Upper lobe of left lung (tissue), 6 donors: ENCODE results near the gene RFT1. TPM values are rescaled to one million over a fixed set of nuclear protein-coding genes. Genes with fewer than 3 reads are reported as not detected.

Experiments used
- ATAC-seq, 2 donors: fragments of 200-7000 bp; cut with Tn5 transposase; one replicate each; pipeline ENCODE4 v1.9.1; 2022; ENCODE audit warnings: mild to moderate bottlenecking in 2 of 2, moderate library complexity in 2 of 2; ENCODE audit not compliant: low FRiP score in 2 of 2
- DNase-seq, 2 donors: peaks; one replicate each; pipeline ENCODE4 v3.0.0-alpha.2; 2019 to 2020
- H3K27ac ChIP-seq, 4 donors: fragments of 200-600 bp; sonication (generic); one replicate each; pipeline ENCODE4 v1.5.1; 2016 to 2019
- H3K27me3 ChIP-seq, 4 donors: fragments of 200-600 bp; sonication (generic); one replicate each; pipeline ENCODE4 v1.5.1; 2017 to 2019
- H3K36me3 ChIP-seq, 4 donors: fragments of 200-600 bp; sonication (generic); one replicate each; pipeline ENCODE4 v1.5.1; 2016 to 2019
- H3K4me1 ChIP-seq, 4 donors: fragments of 200-600 bp; sonication (generic); one replicate each; pipeline ENCODE4 v1.5.1; 2018 to 2019
- H3K4me3 ChIP-seq, 4 donors: fragments of 200-600 bp; sonication (generic); one replicate each; pipeline ENCODE4 v1.5.1; 2017 to 2019; ENCODE audit warnings: mild to moderate bottlenecking in 2 of 4, moderate library complexity in 1 of 4
- H3K9me3 ChIP-seq, 4 donors: fragments of 200-600 bp; sonication (generic); one replicate each; pipeline ENCODE4 v1.5.1; 2018 to 2019
- EP300 ChIP-seq, 4 donors: sonication (generic); formaldehyde crosslinking; IDR thresholded peaks; one replicate each; pipeline ENCODE4 v1.5.1; 2017; ENCODE audit warnings: antibody characterized with exemption in 4 of 4, control low read depth in 2 of 4
- POLR2A ChIP-seq, 4 donors: fragments of 450-650 bp; IDR thresholded peaks; one replicate each; pipeline ENCODE4 v1.5.1; 2016 to 2017; ENCODE audit warnings: antibody characterized with exemption in 4 of 4, mild to moderate bottlenecking in 2 of 4
- POLR2AphosphoS5 ChIP-seq, 2 donors: sonication (generic); formaldehyde crosslinking; IDR thresholded peaks; one replicate each; pipeline ENCODE4 v1.5.1; 2017; ENCODE audit warnings: antibody characterized with exemption in 2 of 2
- WGBS, 2 donors: methylation state at CpG; one replicate each; pipeline ENCODE4 v1.1.5; 2017 to 2018; 5-methylcytosine and 5-hydroxymethylcytosine counted together
- total RNA-seq, 6 donors: library from RNA; depleted of rRNA in 4 of 6; stranded (reverse); fragments of >200 nt in 4 of 6; gene quantifications; one replicate each; pipeline versions ENCODE4 v1.1.0 to v1.2.1, GENCODE V29; 2016 to 2021
- TF ChIP-seq, protein P1 (sequence below), 6 experiments: fragments of 450-650 bp in 4 of 6; fragments of 200-600 bp in 2 of 6; sonication (generic) in 2 of 6; IDR thresholded peaks; one replicate each; pipeline ENCODE4 v1.5.1; 2016 to 2019; ENCODE audit warnings: antibody characterized with exemption in 6 of 6
- donor health status: DM: no; HTN: no; CAD: no; lungs with moderate emphysema.
- donor health status: DM: no; HTN: yes; CAD: no; lungs with severe emphysema.

RFT1 gene
- total RNA-seq, 6 donors from 2014 or later: 5.1 to 19.9 (median 12.8) TPM

DNA sequence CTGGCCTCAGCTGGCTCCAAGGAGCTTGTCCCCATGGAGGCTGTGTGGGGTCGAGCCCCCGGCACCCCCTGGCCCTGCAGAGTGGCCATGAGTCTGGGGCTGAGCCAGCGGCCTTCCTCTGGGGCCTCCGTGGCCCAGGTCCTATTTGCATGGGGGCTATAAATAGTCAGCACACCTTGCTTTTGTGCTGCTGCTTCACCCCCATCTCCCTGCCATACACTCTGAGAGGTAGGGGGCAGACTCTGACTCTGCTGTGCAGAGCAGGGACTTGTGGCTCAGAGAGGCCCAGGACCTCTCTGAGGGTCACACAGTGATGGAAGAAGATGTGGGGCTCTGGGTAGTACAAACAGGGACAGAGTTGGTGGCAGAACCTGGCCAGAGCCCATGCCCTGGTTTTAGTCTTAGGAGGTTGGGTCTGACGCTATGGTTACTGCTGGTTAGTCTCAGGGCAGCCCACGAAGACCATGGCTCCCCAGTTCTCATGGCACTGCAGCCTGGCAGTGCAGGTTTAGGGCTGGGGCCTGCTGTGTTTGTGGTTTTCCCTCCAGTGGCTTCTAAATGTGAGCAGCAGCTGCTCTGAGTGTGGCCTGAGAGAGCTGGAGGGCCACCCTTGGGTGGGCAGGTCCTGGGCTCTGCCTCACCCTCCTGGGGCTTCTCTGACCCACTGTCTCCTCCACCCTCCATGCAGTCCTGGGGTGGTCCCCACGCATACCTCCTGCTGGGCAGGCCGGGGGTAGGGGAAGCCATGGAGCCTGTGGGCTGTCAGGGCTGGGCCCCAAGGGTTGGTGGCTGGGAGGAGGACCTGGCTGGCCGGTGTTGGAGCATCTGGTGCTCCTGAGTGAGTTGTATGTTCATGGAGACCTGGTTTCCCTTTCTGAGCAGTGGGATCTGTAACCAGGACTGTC lies 44.4 kb upstream of the RFT1 start:
- TF ChIP-seq POLR2AphosphoS5 (IDR thresholded peaks at IDR 0.05) (no peak), POLR2A (IDR thresholded peaks at IDR 0.05) (no peak), EP300 (IDR thresholded peaks at IDR 0.05) (no peak)
- TF ChIP-seq, protein P1, sequence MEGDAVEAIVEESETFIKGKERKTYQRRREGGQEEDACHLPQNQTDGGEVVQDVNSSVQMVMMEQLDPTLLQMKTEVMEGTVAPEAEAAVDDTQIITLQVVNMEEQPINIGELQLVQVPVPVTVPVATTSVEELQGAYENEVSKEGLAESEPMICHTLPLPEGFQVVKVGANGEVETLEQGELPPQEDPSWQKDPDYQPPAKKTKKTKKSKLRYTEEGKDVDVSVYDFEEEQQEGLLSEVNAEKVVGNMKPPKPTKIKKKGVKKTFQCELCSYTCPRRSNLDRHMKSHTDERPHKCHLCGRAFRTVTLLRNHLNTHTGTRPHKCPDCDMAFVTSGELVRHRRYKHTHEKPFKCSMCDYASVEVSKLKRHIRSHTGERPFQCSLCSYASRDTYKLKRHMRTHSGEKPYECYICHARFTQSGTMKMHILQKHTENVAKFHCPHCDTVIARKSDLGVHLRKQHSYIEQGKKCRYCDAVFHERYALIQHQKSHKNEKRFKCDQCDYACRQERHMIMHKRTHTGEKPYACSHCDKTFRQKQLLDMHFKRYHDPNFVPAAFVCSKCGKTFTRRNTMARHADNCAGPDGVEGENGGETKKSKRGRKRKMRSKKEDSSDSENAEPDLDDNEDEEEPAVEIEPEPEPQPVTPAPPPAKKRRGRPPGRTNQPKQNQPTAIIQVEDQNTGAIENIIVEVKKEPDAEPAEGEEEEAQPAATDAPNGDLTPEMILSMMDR (IDR thresholded peaks at IDR 0.05): no peak
- Histone ChIP-seq H3K9me3 (no peaks in the 10 kb centered on the region), H3K4me1 (peaks cover 19 to 58% (median 26%) of the 10 kb centered on the region in 4 donors), H3K27me3 (no peaks in the 10 kb centered on the region), H3K4me3 (no peak overlapping the region), H3K36me3 (peaks cover 14 to 48% (median 36%) of the 10 kb centered on the region in 4 donors), H3K27ac (peak overlapping the region in 1 of 4 donors; percentile 10)
- DNase-seq (no peak), ATAC-seq (no peak)
- 75 to 82% methylated on average over 4 to 9 of the region's 9 CpGs for WGBS, 2 donors

DNA sequence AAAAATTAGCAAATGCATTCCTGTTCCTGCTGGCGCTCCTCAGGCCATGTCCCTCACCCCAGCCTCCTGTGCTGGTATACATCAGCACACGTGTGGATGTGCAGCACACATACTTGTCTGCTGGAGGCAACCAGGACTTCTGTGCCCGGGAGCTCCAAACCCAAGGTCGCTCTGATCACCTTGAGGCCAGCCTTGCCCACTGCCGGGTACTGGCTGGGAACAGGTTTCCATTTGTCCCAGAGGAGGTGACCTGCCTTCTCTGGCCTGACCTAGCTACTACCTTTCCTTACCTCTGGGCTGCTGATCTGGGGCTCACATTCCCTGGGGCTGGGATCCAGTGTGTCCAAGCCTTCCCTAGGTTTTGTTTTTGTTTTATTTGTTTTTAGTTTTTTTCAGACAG lies 42.9 kb upstream of the RFT1 start:
- DNase-seq (no peak), ATAC-seq (no peak)
- TF ChIP-seq EP300 (IDR thresholded peaks at IDR 0.05) (no peak), POLR2AphosphoS5 (IDR thresholded peaks at IDR 0.05) (no peak), POLR2A (IDR thresholded peaks at IDR 0.05) (no peak)
- TF ChIP-seq, protein P1 (IDR thresholded peaks at IDR 0.05): no peak
- Histone ChIP-seq H3K27me3 (no peaks in the 10 kb centered on the region), H3K4me1 (peaks cover 33 to 73% (median 39%) of the 10 kb centered on the region in 4 donors), H3K4me3 (no peak overlapping the region), H3K9me3 (no peaks in the 10 kb centered on the region), H3K27ac (no peak overlapping the region), H3K36me3 (peaks cover 4 to 33% (median 21%) of the 10 kb centered on the region in 4 donors)
- 80 to 97% methylated on average over 5 of the region's 5 CpGs for WGBS, 2 donors

DNA sequence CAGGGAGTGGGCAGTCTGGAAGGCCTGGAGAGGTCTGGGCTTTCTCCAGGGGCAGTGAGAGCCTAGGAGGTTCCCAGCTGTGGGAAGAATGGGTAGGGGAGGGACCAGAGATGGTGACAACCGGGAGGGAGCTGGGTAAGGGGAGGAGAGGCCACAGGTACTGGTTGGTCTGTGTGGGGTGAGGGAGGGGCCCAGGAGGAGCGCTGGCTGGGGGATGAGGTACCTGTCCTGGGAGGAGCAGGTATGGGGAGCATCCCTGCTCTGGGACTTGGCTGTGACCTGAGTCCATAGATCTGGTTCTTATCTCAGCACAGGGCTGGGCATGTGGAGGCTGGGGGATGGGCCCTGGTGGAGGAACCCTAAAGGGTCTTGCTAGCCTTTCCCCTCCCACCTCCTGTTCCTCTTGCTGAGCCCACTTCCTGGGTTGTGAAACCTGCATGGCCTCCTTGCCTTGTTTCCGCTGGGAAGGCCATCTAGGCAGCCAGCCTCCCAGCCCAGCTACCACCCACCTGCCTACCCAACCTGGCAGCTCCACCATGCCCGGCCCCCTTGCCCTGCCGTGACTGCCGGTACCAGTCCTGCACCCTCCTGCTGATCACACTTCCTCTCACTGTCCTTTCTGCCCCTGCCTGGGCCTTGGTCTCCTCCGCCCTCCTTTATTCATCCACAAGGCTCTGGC lies 41.7 kb upstream of the RFT1 start:
- no peaks in the 10 kb centered on the region for H3K27me3 ChIP-seq
- peaks cover 44 to 84% (median 50%) of the 10 kb centered on the region in 4 donors for H3K4me1 ChIP-seq
- peaks cover 4 to 31% (median 19%) of the 10 kb centered on the region in 4 donors for H3K36me3 ChIP-seq
- H3K9me3 ChIP-seq: no peaks in the 10 kb centered on the region
- no peak overlapping the region for H3K4me3 ChIP-seq
- no peak for DNase-seq
- 44 to 76% methylated on average over 6 to 7 of the region's 7 CpGs for WGBS, 2 donors
- H3K27ac ChIP-seq: peak overlapping the region in 2 of 4 donors; percentile 63 to 96
- no peak for ATAC-seq
- no peak for TF ChIP-seq POLR2A (IDR thresholded peaks at IDR 0.05)
- TF ChIP-seq EP300 (IDR thresholded peaks at IDR 0.05): no peak
- no peak for TF ChIP-seq POLR2AphosphoS5 (IDR thresholded peaks at IDR 0.05)
- TF ChIP-seq, protein P1 (IDR thresholded peaks at IDR 0.05): no peak

DNA sequence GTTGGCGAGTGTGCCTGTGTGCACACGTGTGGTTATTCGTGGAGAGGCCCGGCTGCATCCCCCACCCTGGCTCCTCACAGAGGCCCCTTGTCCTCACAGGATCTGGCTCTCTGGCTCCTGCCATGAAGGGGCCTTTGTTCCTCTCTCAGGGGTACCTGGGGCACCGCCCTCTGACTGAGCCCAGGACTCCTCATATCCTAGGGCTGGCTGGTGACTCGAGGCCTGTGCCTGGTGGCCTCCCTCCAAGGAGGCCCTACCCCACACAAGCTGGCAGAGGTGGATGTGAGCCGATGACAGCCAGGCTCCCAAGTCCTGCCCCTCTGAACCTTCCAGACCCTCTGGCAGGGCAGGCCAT lies 40.8 kb upstream of the RFT1 start:
- WGBS, 2 donors: 66 to 89% methylated on average over 6 to 7 of the region's 7 CpGs
- H3K9me3 ChIP-seq: no peaks in the 10 kb centered on the region
- DNase-seq: no peak
- H3K27ac ChIP-seq: peak overlapping the region in 2 of 4 donors; percentile 63 to 96
- peaks cover 53 to 86% (median 60%) of the 10 kb centered on the region in 4 donors for H3K4me1 ChIP-seq
- H3K27me3 ChIP-seq: no peaks in the 10 kb centered on the region
- no peak for ATAC-seq
- no peak for TF ChIP-seq EP300 (IDR thresholded peaks at IDR 0.05)
- TF ChIP-seq POLR2A (IDR thresholded peaks at IDR 0.05): no peak
- TF ChIP-seq, protein P1 (IDR thresholded peaks at IDR 0.05): no peak
- H3K4me3 ChIP-seq: peak overlapping the region in 1 of 4 donors; percentile 28
- H3K36me3 ChIP-seq: peaks cover 4 to 31% (median 21%) of the 10 kb centered on the region in 4 donors
